Spleen (tissue), 7 donors: ENCODE data around the gene KLK3.

Source experiments
- POLR2A ChIP-seq, 3 donors: fragments of 450-650 bp; IDR thresholded peaks; one replicate each; pipeline ENCODE4 v1.5.1; 2017; ENCODE audit warnings: antibody characterized with exemption in 3 of 3, mild to moderate bottlenecking in 1 of 3
- TF ChIP-seq, protein P1 (sequence below), 11 experiments: fragments of 200-600 bp in 7 of 11; fragments of 450-650 bp in 4 of 11; sonication (generic) in 4 of 11; IDR thresholded peaks in 8 of 11; conservative IDR thresholded peaks in 3 of 11; 1 replicate in 7 of 11; 2 replicates in 4 of 11; pipeline versions ENCODE4 v1.4.0 to v1.8.0; 2016 to 2021; ENCODE audit warnings: antibody characterized with exemption in 11 of 11, inconsistent platforms in 4 of 11, mild to moderate bottlenecking in 1 of 11
- donor health status: DM: no; HTN: no; CAD: no; lungs with moderate emphysema.
- donor health status: DM: no; HTN: no; CAD: no.
- donor health status: DM: no; HTN: no; CAD: no.

DNA sequence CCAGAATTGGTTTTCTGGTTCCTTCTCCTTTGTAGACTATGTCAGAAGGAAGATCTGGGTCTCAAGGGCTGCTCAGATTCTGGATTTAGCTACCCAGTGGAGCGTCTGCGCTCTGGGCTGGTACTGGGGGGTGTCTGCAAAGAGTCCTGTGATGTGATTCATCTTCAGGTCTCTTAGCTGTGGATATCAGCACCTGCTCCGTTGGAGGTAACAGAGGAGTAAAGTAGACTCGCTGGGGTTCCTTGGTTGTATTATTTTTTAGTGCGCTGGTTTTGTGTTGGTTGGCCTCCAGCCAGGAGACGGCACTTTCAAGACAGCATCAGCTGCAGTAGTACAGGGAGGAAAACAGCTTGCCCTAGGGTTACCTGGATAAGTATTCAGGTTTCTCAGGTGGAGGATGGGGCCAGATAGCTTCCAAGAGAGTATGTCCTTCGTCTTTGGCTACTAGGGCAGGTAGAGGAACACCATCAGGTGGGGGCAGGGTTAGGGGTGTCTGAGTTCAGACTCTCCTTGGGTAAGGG lies 11.0 kb upstream of the KLK3 start:
- TF ChIP-seq, protein P1, sequence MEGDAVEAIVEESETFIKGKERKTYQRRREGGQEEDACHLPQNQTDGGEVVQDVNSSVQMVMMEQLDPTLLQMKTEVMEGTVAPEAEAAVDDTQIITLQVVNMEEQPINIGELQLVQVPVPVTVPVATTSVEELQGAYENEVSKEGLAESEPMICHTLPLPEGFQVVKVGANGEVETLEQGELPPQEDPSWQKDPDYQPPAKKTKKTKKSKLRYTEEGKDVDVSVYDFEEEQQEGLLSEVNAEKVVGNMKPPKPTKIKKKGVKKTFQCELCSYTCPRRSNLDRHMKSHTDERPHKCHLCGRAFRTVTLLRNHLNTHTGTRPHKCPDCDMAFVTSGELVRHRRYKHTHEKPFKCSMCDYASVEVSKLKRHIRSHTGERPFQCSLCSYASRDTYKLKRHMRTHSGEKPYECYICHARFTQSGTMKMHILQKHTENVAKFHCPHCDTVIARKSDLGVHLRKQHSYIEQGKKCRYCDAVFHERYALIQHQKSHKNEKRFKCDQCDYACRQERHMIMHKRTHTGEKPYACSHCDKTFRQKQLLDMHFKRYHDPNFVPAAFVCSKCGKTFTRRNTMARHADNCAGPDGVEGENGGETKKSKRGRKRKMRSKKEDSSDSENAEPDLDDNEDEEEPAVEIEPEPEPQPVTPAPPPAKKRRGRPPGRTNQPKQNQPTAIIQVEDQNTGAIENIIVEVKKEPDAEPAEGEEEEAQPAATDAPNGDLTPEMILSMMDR (IDR thresholded peaks at IDR 0.05 in 8 of 11, conservative IDR thresholded peaks at IDR 0.05 in 3 of 11) = no peak
- no peak for TF ChIP-seq POLR2A (IDR thresholded peaks at IDR 0.05)
